OCI-LY1 (cell line): ENCODE data around the gene PTPRM.

Experiments used
- H2AFZ ChIP-seq: fragments of 200-600 bp; sonication (generic), shearing (Covaris generic); 2 replicates; pipeline ENCODE4 v1.6.0; 2014; ENCODE audit warnings: antibody characterized with exemption, mild to moderate bottlenecking, low read length
- H3F3A ChIP-seq: fragments of 200-600 bp; sonication (generic), shearing (Covaris generic); 2 replicates; pipeline ENCODE4 v1.6.0; 2014; ENCODE audit warnings: mild to moderate bottlenecking, antibody characterized with exemption, low read length, moderate library complexity; ENCODE audit not compliant: insufficient read depth
- H3K27ac ChIP-seq: fragments of 200-600 bp; sonication (generic); 2 replicates; pipeline ENCODE4 v1.5.1; 2014; ENCODE audit warnings: low read length, mixed run types, mild to moderate bottlenecking, low read depth; ENCODE audit not compliant: poor library complexity, severe bottlenecking
- H3K27me3 ChIP-seq: fragments of 200-600 bp; sonication (generic); 2 replicates; pipeline ENCODE4 v1.6.0; 2014; ENCODE audit warnings: antibody characterized with exemption, mild to moderate bottlenecking, low read length, moderate library complexity; ENCODE audit not compliant: insufficient read depth
- H3K36me3 ChIP-seq: fragments of 200-600 bp; sonication (generic); 2 replicates; pipeline ENCODE4 v1.6.1; 2014; ENCODE audit warnings: mild to moderate bottlenecking, antibody characterized with exemption, low read length, moderate library complexity, mixed read lengths; ENCODE audit not compliant: insufficient read depth
- H3K4me1 ChIP-seq: fragments of 200-600 bp; sonication (generic); 2 replicates; pipeline ENCODE4 v1.5.1; 2014; ENCODE audit warnings: mild to moderate bottlenecking, low read length, moderate library complexity; ENCODE audit not compliant: insufficient read depth, severe bottlenecking
- H3K4me2 ChIP-seq: fragments of 200-600 bp; sonication (generic), shearing (Covaris generic); 2 replicates; pipeline ENCODE4 v1.6.1; 2014; ENCODE audit warnings: low read length
- H3K4me3 ChIP-seq: fragments of 200-600 bp; sonication (generic); 2 replicates; pipeline ENCODE4 v1.5.1; 2014; ENCODE audit warnings: low read length, low read depth, mild to moderate bottlenecking, mixed read lengths; ENCODE audit not compliant: poor library complexity, severe bottlenecking
- H3K79me2 ChIP-seq: fragments of 200-600 bp; shearing (Covaris generic); 2 replicates; pipeline ENCODE4 v1.6.1; 2016; ENCODE audit warnings: mixed run types, low read length, mixed read lengths; ENCODE audit not compliant: insufficient read depth
- H3K9ac ChIP-seq: fragments of 200-600 bp; sonication (generic), shearing (Covaris generic); 2 replicates; pipeline ENCODE4 v1.6.1; 2014; ENCODE audit warnings: mild to moderate bottlenecking, low read length, mixed read lengths
- H3K9me2 ChIP-seq: fragments of 200-600 bp; sonication (generic), shearing (Covaris generic); 2 replicates; pipeline ENCODE4 v1.6.1; 2014; ENCODE audit warnings: low read depth, mild to moderate bottlenecking, low read length, mixed read lengths
- H3K9me3 ChIP-seq: fragments of 200-600 bp; shearing (Covaris generic); 2 replicates; pipeline ENCODE4 v1.6.1; 2014; ENCODE audit warnings: low read length, mixed read lengths
- H4K20me1 ChIP-seq: fragments of 200-600 bp; sonication (generic), shearing (Covaris generic); 2 replicates; pipeline ENCODE4 v1.6.0; 2016; ENCODE audit warnings: mild to moderate bottlenecking, low read length; ENCODE audit not compliant: insufficient read depth
- CTCF ChIP-seq: fragments of 200-600 bp; sonication (generic), shearing (Covaris generic); IDR thresholded peaks from 2 replicates; pipeline ENCODE4 v1.5.1; 2017; ENCODE audit warnings: mild to moderate bottlenecking, antibody characterized with exemption, low read length, moderate library complexity, mixed read lengths
- EZH2 ChIP-seq: fragments of 200-600 bp; sonication (generic), shearing (Covaris generic); IDR thresholded peaks from 2 replicates; pipeline ENCODE4 v1.8.0; 2017; ENCODE audit warnings: borderline replicate concordance, mixed run types, mild to moderate bottlenecking, antibody characterized with exemption, low read length, moderate library complexity, mixed read lengths

Gene PTPRM

GRCh38 chr18:8003878-8004675 lies 437.0 kb downstream of the PTPRM start:
- no peak overlapping the region for H3K9ac ChIP-seq
- H3K9me3 ChIP-seq: no peaks in the 10 kb centered on the region
- no peak overlapping the region for H3K27ac ChIP-seq
- H3K9me2 ChIP-seq: no peaks in the 10 kb centered on the region
- H3K79me2 ChIP-seq: no peaks in the 10 kb centered on the region
- no peaks in the 10 kb centered on the region for H3K4me1 ChIP-seq
- no peak overlapping the region for H3K4me3 ChIP-seq
- H3K4me2 ChIP-seq: no peak overlapping the region
- no peaks in the 10 kb centered on the region for H3K36me3 ChIP-seq
- TF ChIP-seq CTCF (no peak), EZH2 (no peak)
- no peaks in the 10 kb centered on the region for H4K20me1 ChIP-seq
- H2AFZ ChIP-seq: no peak overlapping the region
- H3K27me3 ChIP-seq: no peaks in the 10 kb centered on the region
- H3F3A ChIP-seq: no peaks in the 10 kb centered on the region

GRCh38 chr18:8004792-8005191 lies 437.7 kb downstream of the PTPRM start:
- Histone ChIP-seq H3K4me3 (no peak overlapping the region), H3F3A (no peaks in the 10 kb centered on the region), H3K27me3 (no peaks in the 10 kb centered on the region), H3K9me2 (no peaks in the 10 kb centered on the region), H3K36me3 (no peaks in the 10 kb centered on the region), H3K9ac (no peak overlapping the region), H3K79me2 (no peaks in the 10 kb centered on the region), H3K4me2 (no peak overlapping the region), H2AFZ (no peak overlapping the region), H3K9me3 (no peaks in the 10 kb centered on the region), H4K20me1 (no peaks in the 10 kb centered on the region), H3K27ac (no peak overlapping the region), H3K4me1 (no peaks in the 10 kb centered on the region)
- TF ChIP-seq EZH2: no peak
- TF ChIP-seq CTCF: no peak

DNA sequence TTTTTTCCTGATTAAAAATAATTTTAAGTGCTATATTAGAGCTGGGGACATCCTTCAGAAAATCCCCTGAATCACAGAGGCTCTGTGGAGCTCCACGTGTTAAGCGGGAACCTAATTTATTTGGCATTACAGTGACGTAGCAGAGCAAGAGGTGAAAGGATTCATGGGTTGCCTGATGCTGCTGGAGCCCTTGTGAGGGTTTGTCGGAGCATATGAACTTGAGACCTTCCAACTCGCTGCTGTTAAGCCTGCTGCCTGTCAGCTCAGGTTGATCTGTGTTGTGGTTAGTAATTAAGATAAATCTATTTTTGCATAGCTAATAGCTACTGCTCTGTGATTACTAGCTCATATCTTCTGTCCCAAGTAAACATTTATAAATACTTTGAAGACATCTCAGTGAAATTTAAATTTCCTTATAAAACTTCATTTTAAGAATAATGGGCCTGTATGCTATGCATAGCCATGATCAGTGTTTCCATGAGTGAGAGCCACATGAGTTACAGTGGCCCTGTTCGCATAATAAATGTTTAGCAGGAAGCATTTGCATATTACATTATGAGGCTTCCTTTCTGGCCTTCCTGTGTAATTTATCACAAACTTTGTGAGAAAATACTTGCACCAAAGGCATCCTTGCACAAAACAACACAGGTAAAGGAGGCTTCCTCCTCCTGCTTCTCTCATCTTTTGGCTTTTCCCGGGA lies 438.9 kb downstream of the PTPRM start:
- Histone ChIP-seq H3K27me3 (no peaks in the 10 kb centered on the region), H3K4me1 (no peaks in the 10 kb centered on the region), H3K9me2 (no peaks in the 10 kb centered on the region), H3K27ac (no peak overlapping the region), H4K20me1 (no peaks in the 10 kb centered on the region), H3K4me2 (no peak overlapping the region), H2AFZ (no peak overlapping the region), H3F3A (no peaks in the 10 kb centered on the region), H3K36me3 (no peaks in the 10 kb centered on the region), H3K9me3 (no peaks in the 10 kb centered on the region), H3K4me3 (no peak overlapping the region), H3K9ac (no peak overlapping the region), H3K79me2 (no peaks in the 10 kb centered on the region)
- no peak for TF ChIP-seq EZH2
- TF ChIP-seq CTCF: no peak
